PC-3 (cell line): ENCODE data around the gene GFY. TPM values are rescaled to one million over a fixed set of nuclear protein-coding genes. Genes with fewer than 3 reads are reported as not detected.

Source experiments
- ATAC-seq: fragments of 200-7000 bp; cut with Tn5 transposase; 2 replicates; pipeline ENCODE4 v1.9.1; 2020; ENCODE audit warnings: mild to moderate bottlenecking, moderate library complexity
- BruUV-seq: library from RNA; stranded (reverse); fragments of 400-500 nt; replicated peaks from 2 replicates; lab custom pipeline; 2021; lab: Mats Ljungman, UMichigan
- CTCF ChIA-PET: fragments of 300-600 bp; sonication (Branson Sonifier 250); formaldehyde crosslinking; loops from one replicate; lab custom pipeline; 2022; ENCODE audit warnings: antibody characterized with exemption; lab: Charles Lee
- POLR2A ChIA-PET: fragments of 300-600 bp; sonication (Branson Sonifier 250); formaldehyde crosslinking; loops from one replicate; lab custom pipeline; 2022; ENCODE audit warnings: antibody characterized with exemption; ENCODE audit not compliant: unreplicated experiment; lab: Charles Lee
- DNase-seq: peaks from one replicate; pipeline ENCODE4 v3.0.0-alpha.2; 2015
- H2AFZ ChIP-seq: fragments of 300-600 bp; sonication (generic); 2 replicates; pipeline ENCODE4 v1.6.0; 2016; ENCODE audit warnings: antibody characterized with exemption, low read length
- H3F3A ChIP-seq: fragments of 300-600 bp; sonication (generic); one replicate; pipeline ENCODE4 v1.6.0; 2017; ENCODE audit warnings: antibody characterized with exemption, low read length, control low read depth, mild to moderate bottlenecking; ENCODE audit not compliant: unreplicated experiment
- H3K27ac ChIP-seq: fragments of 300-600 bp; sonication (generic); 2 replicates; pipeline ENCODE4 v1.5.1; 2016; ENCODE audit warnings: mild to moderate bottlenecking, low read length
- H3K27me3 ChIP-seq: fragments of 300-600 bp; sonication (generic); 2 replicates; pipeline ENCODE4 v1.6.1; 2016; ENCODE audit warnings: low read length, mixed read lengths
- H3K36me3 ChIP-seq: fragments of 300-600 bp; sonication (generic); 2 replicates; pipeline ENCODE4 v1.6.1; 2016; ENCODE audit warnings: low read depth, mixed run types, low read length, mixed read lengths
- H3K4me1 ChIP-seq: fragments of 300-600 bp; sonication (generic); 2 replicates; pipeline ENCODE4 v1.5.1; 2016; ENCODE audit warnings: low read length; ENCODE audit not compliant: insufficient read depth
- H3K4me2 ChIP-seq: fragments of 300-600 bp; sonication (generic); 2 replicates; pipeline ENCODE4 v1.6.0; 2016; ENCODE audit warnings: low read length
- H3K4me3 ChIP-seq: fragments of 300-600 bp; sonication (generic); 2 replicates; pipeline ENCODE4 v1.5.1; 2016; ENCODE audit warnings: mild to moderate bottlenecking, low read length, mixed read lengths
- H3K79me2 ChIP-seq: fragments of 300-600 bp; sonication (generic); 2 replicates; pipeline ENCODE4 v1.6.1; 2017; ENCODE audit warnings: low read length, mixed read lengths
- H3K9ac ChIP-seq: fragments of 300-600 bp; sonication (generic); 2 replicates; pipeline ENCODE4 v1.6.0; 2016; ENCODE audit warnings: mild to moderate bottlenecking, low read length
- H3K9me2 ChIP-seq: fragments of 300-600 bp; sonication (generic); replicated peaks from 2 replicates; pipeline ENCODE4 v1.6.1; 2016; ENCODE audit warnings: mixed run types, low read length, mixed read lengths
- H3K9me3 ChIP-seq: fragments of 300-600 bp; sonication (generic); 2 replicates; pipeline ENCODE4 v1.6.1; 2016; ENCODE audit warnings: low read length, mixed read lengths
- H4K20me1 ChIP-seq: fragments of 300-600 bp; sonication (generic); 2 replicates; pipeline ENCODE4 v1.6.1; 2016; ENCODE audit warnings: low read length, mixed read lengths
- EZH2 ChIP-seq: fragments of 300-600 bp; sonication (generic); IDR thresholded peaks from one replicate; pipeline ENCODE4 v1.6.1; 2017; ENCODE audit warnings: antibody characterized with exemption, mild to moderate bottlenecking, low read length; ENCODE audit not compliant: unreplicated experiment
- EZH2phosphoT487 ChIP-seq: fragments of 300-600 bp; sonication (generic); IDR thresholded peaks from 2 replicates; pipeline ENCODE4 v1.6.1; 2018; ENCODE audit warnings: mild to moderate bottlenecking, antibody characterized with exemption, low read length, borderline replicate concordance
- intact Hi-C: fragments of 100-400 bp; cut with micrococcal nuclease; formaldehyde crosslinking; loops from 2 replicates; pipeline ENCODE4 v1.9.0; 2023
- total RNA-seq: library from RNA; depleted of rRNA; stranded (reverse); fragments of >200 nt; gene quantifications from 2 replicates; pipeline ENCODE4 v1.2.3, GENCODE V29; 2014
- TF ChIP-seq, protein P1 (sequence below): fragments of 300-600 bp; sonication (generic); conservative IDR thresholded peaks from 2 replicates; pipeline ENCODE4 v1.5.1; 2017; ENCODE audit warnings: antibody characterized with exemption, low read depth, mild to moderate bottlenecking, low read length

Gene GFY
- total RNA-seq, 1 experiment from 2014 or later, result not detected

GRCh38 chr19:49465371-49465770 is 40.2 kb downstream of the GFY start:
- Histone ChIP-seq H3K36me3 (no peaks in the 10 kb centered on the region; the same call in 1 of the 2 replicates), H3K79me2 (no peaks in the 10 kb centered on the region), H3K27ac (no peak overlapping the region), H3K4me2 (no peak overlapping the region), H3K27me3 (no peaks in the 10 kb centered on the region), H3K9me2 (no peaks in the 10 kb centered on the region), H3K9ac (no peak overlapping the region), H3F3A (no peaks in the 10 kb centered on the region), H4K20me1 (no peaks in the 10 kb centered on the region), H3K4me1 (no peaks in the 10 kb centered on the region), H3K4me3 (no peak overlapping the region), H2AFZ (no peak overlapping the region), H3K9me3 (no peaks in the 10 kb centered on the region)
- ChIA-PET POLR2A (no interaction called here), CTCF (no interaction called here)
- DNase-seq (no peak), ATAC-seq (no peak)
- BruUV-seq, result no TSS peak
- TF ChIP-seq EZH2phosphoT487, result no peak
- TF ChIP-seq, protein P1, sequence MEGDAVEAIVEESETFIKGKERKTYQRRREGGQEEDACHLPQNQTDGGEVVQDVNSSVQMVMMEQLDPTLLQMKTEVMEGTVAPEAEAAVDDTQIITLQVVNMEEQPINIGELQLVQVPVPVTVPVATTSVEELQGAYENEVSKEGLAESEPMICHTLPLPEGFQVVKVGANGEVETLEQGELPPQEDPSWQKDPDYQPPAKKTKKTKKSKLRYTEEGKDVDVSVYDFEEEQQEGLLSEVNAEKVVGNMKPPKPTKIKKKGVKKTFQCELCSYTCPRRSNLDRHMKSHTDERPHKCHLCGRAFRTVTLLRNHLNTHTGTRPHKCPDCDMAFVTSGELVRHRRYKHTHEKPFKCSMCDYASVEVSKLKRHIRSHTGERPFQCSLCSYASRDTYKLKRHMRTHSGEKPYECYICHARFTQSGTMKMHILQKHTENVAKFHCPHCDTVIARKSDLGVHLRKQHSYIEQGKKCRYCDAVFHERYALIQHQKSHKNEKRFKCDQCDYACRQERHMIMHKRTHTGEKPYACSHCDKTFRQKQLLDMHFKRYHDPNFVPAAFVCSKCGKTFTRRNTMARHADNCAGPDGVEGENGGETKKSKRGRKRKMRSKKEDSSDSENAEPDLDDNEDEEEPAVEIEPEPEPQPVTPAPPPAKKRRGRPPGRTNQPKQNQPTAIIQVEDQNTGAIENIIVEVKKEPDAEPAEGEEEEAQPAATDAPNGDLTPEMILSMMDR, result no peak
- TF ChIP-seq EZH2, result no peak
- intact Hi-C loops, result no loop called here

DNA sequence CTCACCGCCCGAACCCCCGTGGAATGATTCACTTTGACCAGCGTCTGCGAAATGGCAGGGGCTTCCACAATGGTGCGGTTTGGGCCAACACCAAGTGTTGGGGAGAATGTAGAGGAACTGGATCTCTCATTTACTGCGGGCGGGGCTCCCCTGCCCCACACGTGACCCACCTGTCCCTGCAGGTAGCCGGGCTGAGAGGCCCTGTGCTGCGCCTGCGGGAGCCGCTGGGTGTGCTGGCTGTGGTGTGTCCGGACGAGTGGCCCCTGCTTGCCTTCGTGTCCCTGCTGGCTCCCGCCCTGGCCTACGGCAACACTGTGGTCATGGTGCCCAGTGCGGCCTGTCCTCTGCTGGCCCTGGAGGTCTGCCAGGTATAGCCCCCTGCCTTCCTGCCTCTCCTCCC is 43.0 kb downstream of the GFY start:
- Histone ChIP-seq H3K27me3 (no peaks in the 10 kb centered on the region), H3K79me2 (no peaks in the 10 kb centered on the region), H3K9me2 (no peaks in the 10 kb centered on the region), H3K9me3 (no peaks in the 10 kb centered on the region), H2AFZ (no peak overlapping the region), H3K4me1 (no peaks in the 10 kb centered on the region), H3K4me2 (no peak overlapping the region), H3F3A (no peaks in the 10 kb centered on the region), H3K36me3 (no peaks in the 10 kb centered on the region; the same call in 1 of the 2 replicates), H3K9ac (no peak overlapping the region), H3K4me3 (no peak overlapping the region), H4K20me1 (no peaks in the 10 kb centered on the region), H3K27ac (no peak overlapping the region)
- POLR2A ChIA-PET, result no interaction called here
- BruUV-seq, result no TSS peak
- TF ChIP-seq EZH2phosphoT487 (no peak), EZH2 (no peak)
- TF ChIP-seq, protein P1, result no peak
- intact Hi-C loops, result no loop called here
- CTCF ChIA-PET, result no interaction called here
- no peak for ATAC-seq
- no peak for DNase-seq

DNA sequence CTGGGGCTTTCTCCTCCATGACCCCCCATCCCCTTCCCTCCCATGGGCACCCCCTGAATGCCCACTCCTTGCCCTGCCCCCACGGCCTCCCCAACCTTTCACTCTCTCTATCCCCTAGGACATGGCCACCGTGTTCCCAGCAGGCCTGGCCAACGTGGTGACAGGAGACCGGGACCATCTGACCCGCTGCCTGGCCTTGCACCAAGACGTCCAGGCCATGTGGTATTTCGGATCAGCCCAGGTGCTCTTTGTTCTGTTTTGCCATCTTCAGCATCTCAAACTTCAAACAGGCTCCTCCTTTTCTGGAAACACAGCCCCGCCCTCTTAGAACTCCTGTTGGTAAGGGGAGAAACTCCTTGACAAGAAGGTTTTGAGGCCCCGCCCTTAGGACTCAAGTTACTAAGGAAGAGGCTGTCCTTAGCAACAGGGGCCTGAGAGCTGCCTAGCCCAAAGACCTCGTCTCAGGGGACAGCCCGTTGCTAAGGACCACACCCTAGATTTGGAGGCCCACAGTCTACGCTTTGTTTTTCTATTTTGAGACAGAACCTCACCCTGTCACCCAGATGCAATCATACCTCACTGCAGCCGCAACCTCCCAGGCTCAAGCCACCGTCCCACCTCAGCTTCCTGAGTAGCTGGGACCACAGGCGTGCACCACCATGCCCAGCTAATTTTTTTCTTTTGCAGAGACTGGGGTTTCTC is 43.7 kb downstream of the GFY start:
- Histone ChIP-seq H4K20me1 (no peaks in the 10 kb centered on the region), H3K4me1 (no peaks in the 10 kb centered on the region), H3K27me3 (no peaks in the 10 kb centered on the region), H3K9ac (no peak overlapping the region), H3K36me3 (no peaks in the 10 kb centered on the region; the same call in 1 of the 2 replicates), H3K27ac (no peak overlapping the region), H3K9me3 (no peaks in the 10 kb centered on the region), H3K4me3 (no peak overlapping the region), H3K9me2 (no peaks in the 10 kb centered on the region), H2AFZ (0 out of 2 replicates have a peak overlapping the region, but pooled peaks have one; percentile 29), H3F3A (no peaks in the 10 kb centered on the region), H3K79me2 (no peaks in the 10 kb centered on the region), H3K4me2 (no peak overlapping the region)
- intact Hi-C loops, result no loop called here
- ChIA-PET POLR2A (no interaction called here), CTCF (no interaction called here)
- no TSS peak for BruUV-seq
- peak; percentile 75 for ATAC-seq
- DNase-seq, result peak; percentile 77
- TF ChIP-seq EZH2 (no peak), EZH2phosphoT487 (no peak)
- TF ChIP-seq, protein P1, result no peak
